Cerebellar nuclear complex (tissue), 1 donor: Measurements from ENCODE around the gene PIKFYVE.
"Not testable (repeated sequence)": the region's sequence is repeated elsewhere in the genome, so short reads cannot be mapped to it uniquely, and the experiment has no call there.

Source experiments
- DNase-seq, 2 experiments: peaks; one replicate each; lab custom pipeline; 2025; lab: John Stamatoyannopoulos, UW

PIKFYVE gene

GRCh38 chr2:208254118-208254870, 11.8 kb upstream of the PIKFYVE start:
- peak in 1 of 2 experiments; percentile 24 for DNase-seq

DNA sequence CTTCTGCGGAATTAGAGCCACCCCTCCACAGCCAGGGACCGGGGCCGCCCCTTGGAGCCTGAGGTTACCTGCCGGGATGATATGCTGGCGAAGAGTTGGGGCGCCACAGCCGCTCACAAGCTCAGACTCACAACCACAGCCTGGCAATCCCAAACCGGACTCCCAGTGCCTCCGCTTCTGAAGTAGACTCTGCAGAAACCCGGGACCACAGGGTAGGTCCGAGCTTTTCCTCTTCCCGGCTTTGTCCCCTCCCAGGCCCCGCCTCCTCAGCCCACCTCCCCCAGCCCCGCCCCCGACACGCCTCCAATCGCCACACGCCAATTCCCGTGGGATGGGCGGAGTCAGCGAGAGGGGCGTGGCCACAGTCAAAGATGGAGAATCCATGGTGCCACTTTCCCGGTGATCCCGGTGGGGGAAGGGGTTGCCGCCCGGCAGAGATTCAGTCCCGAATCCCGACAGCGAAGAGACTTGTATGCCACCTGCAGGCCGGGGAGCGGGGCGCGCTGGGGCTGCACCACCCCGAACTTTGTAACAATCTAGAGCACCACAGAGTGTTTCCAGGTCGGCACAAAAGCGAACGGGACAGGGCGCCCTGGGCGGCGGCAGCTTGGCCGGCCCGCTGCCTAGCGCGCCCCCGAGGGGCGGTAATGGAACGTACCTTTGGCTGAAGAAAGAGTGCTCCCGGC, 11.0 kb upstream of the PIKFYVE start, which contains the start of gene IDH1:
TSS of gene IDH1 (minus strand) at position 201 of the 686 bp plus-strand sequence. CDS start 3,520 bp downstream, outside the sequence.
- DNase-seq, result peak; percentile 80 to 85

DNA sequence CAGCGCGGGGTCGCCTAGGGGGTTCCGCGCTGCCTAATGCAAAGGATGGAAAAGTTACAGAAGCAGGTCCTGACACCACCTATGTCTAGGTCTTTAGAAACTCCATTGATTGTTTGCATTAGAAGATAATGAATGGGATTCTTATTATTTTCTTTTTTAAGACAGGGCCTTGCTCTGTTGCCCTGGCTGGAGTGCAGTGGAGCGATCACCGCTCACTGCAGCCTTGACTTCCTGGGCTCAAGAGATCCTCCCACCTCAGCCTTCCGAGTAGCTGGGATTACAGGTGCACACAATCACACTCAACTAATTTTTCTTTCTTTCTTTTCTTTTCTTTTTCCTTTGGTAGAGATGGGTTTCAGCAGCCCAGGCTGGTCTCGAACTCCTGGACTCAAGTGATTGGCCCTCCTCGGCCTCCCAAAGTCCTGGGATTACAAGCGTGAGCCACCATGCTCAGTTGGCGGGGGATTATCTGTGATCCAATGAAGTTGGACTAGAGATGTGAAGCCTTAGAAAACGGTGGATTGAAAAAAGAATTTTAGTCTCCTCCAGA, 10.4 kb upstream of the PIKFYVE start:
- DNase-seq, result no peak

GRCh38 chr2:208256192-208256782, 9.8 kb upstream of the PIKFYVE start:
- DNase-seq, result no peak

GRCh38 chr2:208256849-208257813, 8.9 kb upstream of the PIKFYVE start:
- not testable (repeated sequence) for DNase-seq

DNA sequence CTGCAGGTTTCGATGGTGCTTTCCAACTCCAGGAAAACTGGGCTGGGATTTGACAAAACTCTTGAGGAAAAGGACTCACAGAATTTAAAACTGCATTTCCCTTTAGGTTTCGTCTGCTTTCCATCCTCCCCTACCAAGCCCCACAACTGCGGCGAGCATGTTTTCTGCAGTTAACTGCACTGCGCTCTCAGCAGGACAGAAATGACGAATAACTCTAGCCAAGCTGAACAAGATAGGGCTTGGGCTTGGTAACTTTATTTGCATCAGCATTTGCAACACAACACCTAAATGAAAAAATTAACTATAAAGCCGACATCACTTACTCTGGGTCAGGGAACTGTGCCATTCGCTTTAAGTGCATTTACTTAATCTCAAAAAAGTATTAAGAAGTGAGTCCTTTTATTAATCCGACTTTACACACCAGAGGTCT, 669 bp upstream of the PIKFYVE start:
- peak in 1 of 2 experiments; percentile 8 for DNase-seq

GRCh38 chr2:208266553-208266893, 468 bp downstream of the PIKFYVE start:
- no peak for DNase-seq

GRCh38 chr2:208266936-208267335, 881 bp downstream of the PIKFYVE start:
- no peak for DNase-seq

- not testable (repeated sequence) for DNase-seq
These were observed 1.5 kb downstream of the PIKFYVE start for GRCh38 chr2:208267526-208267925.

GRCh38 chr2:208268156-208268952, 2.3 kb downstream of the PIKFYVE start:
- DNase-seq, result no peak

- no peak for DNase-seq
These were observed 3.0 kb downstream of the PIKFYVE start for GRCh38 chr2:208269091-208269490.

DNA sequence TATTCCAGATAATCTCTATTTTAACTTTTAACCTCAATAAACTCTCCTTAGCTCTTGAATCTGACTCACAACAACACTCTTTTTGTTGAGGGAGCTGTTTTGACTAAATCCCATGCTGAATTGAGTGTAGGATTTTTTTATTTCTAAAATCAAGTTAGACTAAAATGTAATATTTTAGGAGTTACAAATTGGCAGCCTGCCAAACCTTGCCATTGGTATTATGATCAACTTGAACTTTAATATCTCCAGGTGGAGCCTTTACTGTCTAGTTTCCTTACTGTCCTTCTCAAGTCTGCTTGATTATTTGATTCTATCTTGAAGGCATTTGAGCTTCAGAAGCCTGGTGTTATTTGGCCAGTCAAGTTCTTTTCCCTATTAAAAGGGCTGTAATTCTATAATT, 8.7 kb downstream of the PIKFYVE start:
- DNase-seq, result no peak

DNA sequence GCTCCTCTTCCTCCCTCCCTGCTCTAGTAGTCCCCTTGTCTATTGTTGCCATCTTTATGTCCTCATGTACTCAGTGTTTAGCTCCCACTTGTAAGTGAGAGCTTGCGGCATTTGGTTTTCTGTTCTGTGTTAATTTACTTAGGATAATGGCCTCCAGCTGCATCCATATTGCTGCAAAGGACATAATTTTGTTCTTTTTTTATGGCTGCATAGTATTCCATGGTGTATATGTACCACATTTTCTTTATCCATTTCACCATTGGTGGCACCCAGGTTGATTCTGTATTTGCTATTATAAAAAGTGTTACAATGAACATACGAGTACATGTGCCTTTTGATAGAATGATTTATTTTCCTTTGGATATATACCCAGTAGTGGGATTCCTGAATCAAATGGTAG, 12.5 kb downstream of the PIKFYVE start:
- no peak for DNase-seq

DNA sequence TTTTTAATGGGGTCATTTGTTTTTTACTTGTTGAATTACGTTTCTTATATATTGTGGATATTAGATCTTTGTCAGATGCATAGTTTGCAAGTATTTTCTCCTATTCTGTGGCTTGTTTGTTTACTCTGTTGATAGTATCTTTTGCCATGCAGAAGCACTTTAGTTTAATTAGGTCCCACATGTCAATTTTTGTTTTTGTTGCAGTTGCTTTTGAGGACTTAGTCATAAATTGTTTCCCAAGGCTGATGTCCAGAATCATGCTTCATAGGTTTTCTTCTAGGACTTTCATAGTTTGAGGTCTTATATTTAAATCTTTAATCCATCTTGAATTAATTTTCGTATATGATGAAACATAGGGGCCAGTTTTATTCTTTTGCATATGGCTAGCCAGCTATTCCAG, 13.2 kb downstream of the PIKFYVE start:
- DNase-seq, result no peak

DNA sequence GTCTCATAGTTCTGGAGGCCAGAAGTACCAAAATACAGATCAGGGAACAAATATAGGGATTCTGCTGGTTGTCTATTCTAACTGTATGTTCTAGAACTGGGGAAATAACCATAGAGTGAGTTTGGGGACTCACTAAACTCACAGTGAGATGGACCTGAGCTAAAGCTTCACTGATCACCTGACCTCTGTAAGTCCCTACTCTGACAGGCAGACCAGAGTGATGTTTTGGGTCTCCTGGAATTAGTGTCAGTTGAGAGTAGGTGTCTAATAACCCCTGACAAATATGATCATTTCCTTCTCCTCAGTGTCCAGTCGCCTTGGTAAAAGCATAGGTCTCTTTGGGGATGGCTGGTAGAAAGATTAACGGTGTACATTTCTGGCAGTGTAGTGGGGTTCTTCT, 14.2 kb downstream of the PIKFYVE start:
- no peak for DNase-seq

GRCh38 chr2:208280933-208281332, 14.9 kb downstream of the PIKFYVE start:
- DNase-seq, result no peak

GRCh38 chr2:208285853-208286252, 19.8 kb downstream of the PIKFYVE start:
- no peak for DNase-seq

GRCh38 chr2:208294482-208295024, 28.5 kb downstream of the PIKFYVE start:
- DNase-seq, result no peak

DNA sequence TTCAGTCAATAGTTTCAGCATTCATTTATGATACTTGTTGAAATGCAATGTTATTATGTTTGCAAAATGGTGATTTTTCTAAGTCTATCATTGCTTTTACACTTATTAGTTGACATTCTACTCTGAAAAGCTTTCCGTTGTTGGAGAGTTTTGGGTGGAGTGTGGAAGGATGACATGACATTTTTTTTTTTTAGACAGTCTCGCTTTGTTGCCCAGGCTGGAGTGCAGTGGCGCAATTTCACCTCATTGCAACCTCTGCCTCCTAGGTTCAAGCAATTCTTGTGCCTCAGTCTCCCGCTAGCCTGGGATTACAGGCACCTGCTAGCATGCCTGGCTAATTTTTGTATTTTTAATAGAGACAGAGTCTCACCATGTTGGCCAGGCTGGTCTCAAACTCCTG, 29.8 kb downstream of the PIKFYVE start:
- no peak for DNase-seq

GRCh38 chr2:208296610-208297009, 30.6 kb downstream of the PIKFYVE start:
- DNase-seq, result no peak
